NCI-H2227 (cell line): Measurements from ENCODE around the gene MLC1.

Experiments
- DNase-seq: peaks from one replicate; lab custom pipeline; 2025; ENCODE audit not compliant: unreplicated experiment; lab: John Stamatoyannopoulos, UW

Gene MLC1

DNA sequence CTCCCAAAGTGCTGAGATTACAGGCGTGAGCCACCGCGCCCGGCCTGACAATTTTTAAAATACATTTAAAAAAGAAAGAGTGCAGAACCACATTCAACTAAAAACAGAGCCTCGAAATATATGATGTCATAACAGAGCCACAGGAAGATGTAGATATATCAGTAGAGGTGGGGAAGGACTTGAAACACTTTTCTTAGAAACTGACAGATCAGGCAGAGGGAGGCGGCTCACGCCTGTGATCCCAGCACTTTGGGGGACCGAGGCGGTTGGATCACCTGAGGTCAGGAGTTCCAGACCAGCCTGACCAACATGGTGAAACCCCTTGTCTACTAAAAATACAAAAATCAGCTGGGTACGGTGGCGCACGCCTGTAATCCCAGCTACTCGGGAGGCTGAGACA lies 7.0 kb downstream of the MLC1 start:
- DNase-seq = no peak

GRCh38 chr22:50076646-50077535 lies 8.3 kb downstream of the MLC1 start:
- no peak for DNase-seq

GRCh38 chr22:50074551-50075530 lies 10.4 kb downstream of the MLC1 start:
- no peak for DNase-seq

DNA sequence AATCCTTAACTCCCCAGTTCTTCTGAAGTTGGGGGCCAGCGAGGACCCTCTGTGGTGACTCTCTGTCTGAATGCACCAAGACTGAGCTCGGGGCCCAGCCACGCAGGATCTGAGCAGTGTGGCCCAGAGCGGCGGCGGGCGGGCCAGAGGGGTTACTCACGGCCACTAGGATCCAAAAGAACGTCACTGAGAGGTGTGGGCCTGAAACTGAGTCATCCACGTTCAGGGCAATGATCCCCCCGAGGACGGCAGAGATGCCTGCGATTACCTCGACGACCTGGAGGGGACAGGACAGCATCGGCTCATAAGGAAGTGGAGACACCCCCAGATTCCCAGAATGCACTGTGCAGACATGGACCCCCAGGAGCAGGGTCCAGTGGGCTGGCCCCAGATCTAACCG lies 11.2 kb downstream of the MLC1 start:
- no peak for DNase-seq

- DNase-seq = no peak
Observed at GRCh38 chr22:50072714-50073538, 12.3 kb downstream of the MLC1 start.

DNA sequence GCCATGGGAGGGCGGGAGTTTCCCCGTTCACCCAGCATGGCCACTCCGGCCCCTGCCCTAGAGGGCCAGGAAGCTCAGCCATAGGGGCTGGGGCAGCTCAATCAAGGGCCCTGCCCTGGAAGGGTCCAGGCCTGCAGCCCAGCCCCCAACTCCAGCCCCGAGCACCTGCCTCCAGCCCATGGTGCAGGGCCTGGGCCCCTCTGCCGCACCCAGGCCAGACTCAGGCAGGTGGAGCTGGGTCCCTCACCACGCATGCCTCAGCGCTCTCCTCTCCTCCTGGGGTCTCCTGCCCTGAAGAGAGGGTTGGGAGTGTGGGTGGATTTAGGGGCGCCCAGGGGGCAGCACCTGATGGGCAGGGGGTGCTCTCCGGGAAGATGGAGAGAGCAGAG lies 13.1 kb downstream of the MLC1 start:
- DNase-seq = no peak

- no peak for DNase-seq
Observed at GRCh38 chr22:50071432-50072166, 13.6 kb downstream of the MLC1 start.

GRCh38 chr22:50070366-50070765 lies 14.9 kb downstream of the MLC1 start:
- DNase-seq = no peak

DNA sequence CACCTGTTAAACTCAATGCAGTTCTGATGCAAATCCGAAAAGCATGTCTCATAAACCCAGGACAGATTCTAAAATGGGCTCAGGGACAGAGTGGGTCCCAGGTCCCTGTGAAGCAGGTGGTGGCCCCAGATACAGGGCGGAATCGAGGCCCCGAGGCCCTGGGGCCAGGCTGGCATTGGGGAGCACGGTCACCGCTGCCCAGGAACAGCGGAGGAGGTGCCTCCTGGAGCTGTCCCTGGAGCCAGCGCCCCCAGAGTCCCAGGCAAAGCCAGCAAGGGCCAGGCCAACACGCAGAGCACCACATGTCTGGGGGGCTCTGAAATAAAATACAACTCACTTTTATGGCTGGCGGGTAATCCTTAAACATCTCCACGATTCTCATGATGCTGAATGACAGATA lies 17.1 kb downstream of the MLC1 start:
- no peak for DNase-seq

GRCh38 chr22:50067244-50067643 lies 18.0 kb downstream of the MLC1 start:
- DNase-seq = no peak

- no peak for DNase-seq
Observed at GRCh38 chr22:50064453-50064852, 20.8 kb downstream of the MLC1 start.

- DNase-seq = no peak
Observed at GRCh38 chr22:50063589-50064393, 21.4 kb downstream of the MLC1 start.

DNA sequence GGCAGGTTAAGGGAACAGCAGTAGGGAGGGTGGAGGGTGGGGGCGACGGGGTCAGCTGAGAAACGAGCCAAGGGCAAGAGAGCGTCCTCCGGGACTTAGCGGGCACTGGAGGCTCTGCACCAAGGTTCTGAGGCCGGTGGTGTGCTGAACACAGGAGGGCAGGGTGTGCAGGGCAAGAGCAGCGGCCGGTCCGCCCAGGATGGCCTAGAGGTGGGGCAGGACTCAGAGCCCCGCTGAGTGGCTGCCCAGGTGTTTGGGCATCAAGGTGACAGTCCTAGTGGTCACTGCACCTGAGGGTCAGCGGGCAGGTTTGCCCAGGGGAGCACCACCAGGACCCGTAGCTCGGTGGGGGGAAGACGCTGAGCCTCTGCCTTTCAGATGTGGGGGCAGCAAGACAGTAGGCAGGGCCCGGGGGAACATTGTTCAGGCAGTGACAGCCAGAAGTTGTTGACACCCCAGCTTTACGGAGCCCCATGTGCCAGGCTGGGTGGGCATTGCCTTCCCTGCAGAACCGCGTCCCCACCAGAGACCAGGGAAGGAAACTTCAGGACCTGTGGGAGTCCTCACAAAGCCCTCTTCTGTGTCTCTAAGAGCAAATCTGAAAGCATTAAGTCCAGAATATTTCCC lies 22.6 kb downstream of the MLC1 start:
- DNase-seq = no peak

- no peak for DNase-seq
Observed at GRCh38 chr22:50061824-50062355, 23.3 kb downstream of the MLC1 start.

- DNase-seq = no peak
Observed at GRCh38 chr22:50061141-50061823, 23.9 kb downstream of the MLC1 start.

- no peak for DNase-seq
Observed at GRCh38 chr22:50060441-50061140, 24.6 kb downstream of the MLC1 start.

- no peak for DNase-seq
Observed at GRCh38 chr22:50059881-50060262, 25.4 kb downstream of the MLC1 start.
